Measurements from ENCODE around the gene SLC41A3.

The SLC41A3 gene

DNA sequence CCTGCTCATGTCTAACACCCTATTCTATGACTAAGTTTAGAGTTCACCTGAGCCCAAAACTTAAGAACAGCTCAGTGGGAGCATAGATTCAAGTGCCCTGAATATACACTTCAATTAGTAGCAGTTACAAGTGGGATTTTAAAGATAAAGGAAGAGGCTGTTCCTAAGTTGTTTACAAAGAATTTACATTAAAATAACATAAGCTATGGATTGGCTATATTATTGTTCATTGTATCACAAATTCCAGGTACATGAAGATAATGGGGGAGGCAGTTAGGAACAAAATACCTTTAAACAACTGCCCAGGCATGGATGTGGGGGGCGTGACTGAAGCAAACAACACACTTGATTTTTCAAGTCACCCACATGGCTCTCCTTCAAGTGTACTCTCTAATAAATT lies 62.2 kb downstream of the SLC41A3 start:
- H3K4me1 Mint-ChIP-seq, result peaks cover 12% of the 10 kb centered on the region
- TF ChIP-seq, protein P1, sequence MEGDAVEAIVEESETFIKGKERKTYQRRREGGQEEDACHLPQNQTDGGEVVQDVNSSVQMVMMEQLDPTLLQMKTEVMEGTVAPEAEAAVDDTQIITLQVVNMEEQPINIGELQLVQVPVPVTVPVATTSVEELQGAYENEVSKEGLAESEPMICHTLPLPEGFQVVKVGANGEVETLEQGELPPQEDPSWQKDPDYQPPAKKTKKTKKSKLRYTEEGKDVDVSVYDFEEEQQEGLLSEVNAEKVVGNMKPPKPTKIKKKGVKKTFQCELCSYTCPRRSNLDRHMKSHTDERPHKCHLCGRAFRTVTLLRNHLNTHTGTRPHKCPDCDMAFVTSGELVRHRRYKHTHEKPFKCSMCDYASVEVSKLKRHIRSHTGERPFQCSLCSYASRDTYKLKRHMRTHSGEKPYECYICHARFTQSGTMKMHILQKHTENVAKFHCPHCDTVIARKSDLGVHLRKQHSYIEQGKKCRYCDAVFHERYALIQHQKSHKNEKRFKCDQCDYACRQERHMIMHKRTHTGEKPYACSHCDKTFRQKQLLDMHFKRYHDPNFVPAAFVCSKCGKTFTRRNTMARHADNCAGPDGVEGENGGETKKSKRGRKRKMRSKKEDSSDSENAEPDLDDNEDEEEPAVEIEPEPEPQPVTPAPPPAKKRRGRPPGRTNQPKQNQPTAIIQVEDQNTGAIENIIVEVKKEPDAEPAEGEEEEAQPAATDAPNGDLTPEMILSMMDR (IDR thresholded peaks at IDR 0.05; ENCODE audit: unreplicated experiment in 3 of 3), result no peak
- no peaks in the 10 kb centered on the region for H3K9me3 Mint-ChIP-seq
- peak overlapping the region; percentile 54 to 91 (median 76) for H3K27ac Mint-ChIP-seq
- no peaks in the 10 kb centered on the region for H3K27me3 Mint-ChIP-seq (ENCODE audit: low read depth)
- H3K36me3 Mint-ChIP-seq (ENCODE audit: low read depth), result peaks cover 44% of the 10 kb centered on the region
- H3K4me3 Mint-ChIP-seq, result no peak overlapping the region

DNA sequence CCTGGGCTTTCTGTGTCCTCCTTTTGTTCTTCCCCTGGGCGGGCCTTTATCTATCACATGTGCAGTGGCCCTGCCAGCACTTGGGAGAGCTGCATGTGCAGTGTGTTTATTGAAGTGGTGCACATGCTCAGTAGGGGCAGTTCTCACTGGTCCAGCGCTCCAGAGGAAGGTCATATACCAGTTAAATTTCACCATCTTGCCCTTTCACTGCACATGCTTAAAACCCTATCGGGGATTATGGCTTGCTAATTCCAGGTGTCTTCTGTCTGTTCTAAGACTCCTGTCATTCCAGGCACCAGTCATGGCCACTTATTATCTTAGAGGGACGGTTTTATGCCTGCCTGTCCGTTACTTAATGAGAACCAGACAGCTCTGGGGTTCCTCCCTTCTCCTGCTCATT lies 62.7 kb downstream of the SLC41A3 start:
- peaks cover 12% of the 10 kb centered on the region for H3K4me1 Mint-ChIP-seq
- peaks cover 40% of the 10 kb centered on the region for H3K36me3 Mint-ChIP-seq (ENCODE audit: low read depth)
- H3K27me3 Mint-ChIP-seq (ENCODE audit: low read depth), result no peaks in the 10 kb centered on the region
- no peak overlapping the region for H3K4me3 Mint-ChIP-seq
- TF ChIP-seq, protein P1 (IDR thresholded peaks at IDR 0.05; ENCODE audit: unreplicated experiment in 3 of 3), result no peak
- no peaks in the 10 kb centered on the region for H3K9me3 Mint-ChIP-seq
- peak overlapping the region; percentile 54 to 91 (median 76) for H3K27ac Mint-ChIP-seq

DNA sequence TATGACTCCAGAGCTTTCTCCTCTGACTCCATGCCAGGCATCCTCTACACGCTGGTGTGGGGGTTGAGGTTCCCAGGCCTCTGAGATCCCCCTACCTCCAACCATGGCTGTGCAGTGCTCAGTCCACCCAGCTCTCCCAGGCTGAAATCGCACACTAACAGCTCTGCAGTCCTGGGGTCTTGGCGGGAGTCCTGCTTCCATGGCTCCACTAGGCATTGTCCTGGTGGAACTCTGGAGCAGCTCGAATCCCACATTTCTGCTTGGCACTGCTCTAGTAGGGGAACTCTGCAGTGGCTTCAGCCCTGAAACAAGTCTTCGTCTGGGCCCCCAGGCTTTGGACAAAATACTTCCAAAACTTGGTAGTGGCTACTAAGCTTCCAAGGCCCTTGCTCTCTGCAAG lies 64.2 kb downstream of the SLC41A3 start:
- Mint-ChIP-seq H3K4me1 (peaks cover 12% of the 10 kb centered on the region), H3K4me3 (no peak overlapping the region), H3K27ac (no peak overlapping the region), H3K9me3 (no peaks in the 10 kb centered on the region), H3K36me3 (ENCODE audit: low read depth) (peaks cover 38% of the 10 kb centered on the region), H3K27me3 (ENCODE audit: low read depth) (no peaks in the 10 kb centered on the region)
- TF ChIP-seq, protein P1 (IDR thresholded peaks at IDR 0.05; ENCODE audit: unreplicated experiment in 3 of 3), result no peak

DNA sequence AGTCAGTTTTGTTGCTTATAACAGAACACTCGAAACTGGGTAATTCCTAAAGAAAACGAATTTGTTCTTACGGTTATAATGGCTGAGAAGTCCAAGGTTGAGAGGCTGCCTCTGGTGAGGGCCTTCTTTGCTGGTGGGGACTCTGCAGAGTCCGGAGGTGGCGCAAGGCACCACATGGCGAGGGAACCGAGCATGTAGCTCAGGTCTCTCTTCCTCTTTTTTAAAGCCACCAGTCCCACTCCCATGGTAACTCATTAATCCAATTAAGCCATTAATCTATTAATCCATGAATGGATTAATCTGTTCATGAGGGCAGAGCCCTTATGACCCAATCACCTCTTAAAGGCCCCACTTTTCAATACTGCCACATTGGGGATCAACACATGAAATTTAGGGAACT lies 64.9 kb downstream of the SLC41A3 start:
- Mint-ChIP-seq H3K36me3 (ENCODE audit: low read depth) (peaks cover 38% of the 10 kb centered on the region), H3K4me3 (no peak overlapping the region), H3K27ac (no peak overlapping the region), H3K4me1 (peaks cover 12% of the 10 kb centered on the region), H3K9me3 (no peaks in the 10 kb centered on the region), H3K27me3 (ENCODE audit: low read depth) (no peaks in the 10 kb centered on the region)
- TF ChIP-seq, protein P1 (IDR thresholded peaks at IDR 0.05; ENCODE audit: unreplicated experiment in 3 of 3), result no peak

DNA sequence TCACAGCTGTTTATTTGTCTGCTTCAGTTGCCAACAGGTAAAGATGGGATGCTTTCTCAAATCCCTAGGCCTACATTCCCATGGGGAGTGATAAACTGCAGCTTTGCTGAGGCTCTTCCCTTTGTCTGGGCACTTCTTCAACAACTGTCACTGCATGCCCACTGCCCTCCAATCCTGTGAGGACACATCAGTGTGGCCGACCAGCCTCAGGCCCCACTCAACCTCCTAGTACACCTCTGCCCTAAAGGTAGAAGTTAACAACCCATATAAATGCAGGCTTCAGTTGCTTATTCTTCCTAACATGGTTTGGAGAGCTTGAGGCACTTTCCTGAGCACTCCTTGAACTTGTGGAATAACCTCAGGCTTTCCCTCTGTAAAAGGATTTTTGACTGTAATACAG lies 65.4 kb downstream of the SLC41A3 start:
- TF ChIP-seq, protein P1 (IDR thresholded peaks at IDR 0.05; ENCODE audit: unreplicated experiment in 3 of 3), result no peak
- H3K27ac Mint-ChIP-seq, result no peak overlapping the region
- no peak overlapping the region for H3K4me3 Mint-ChIP-seq
- H3K9me3 Mint-ChIP-seq, result no peaks in the 10 kb centered on the region
- peaks cover 2% of the 10 kb centered on the region for H3K27me3 Mint-ChIP-seq (ENCODE audit: low read depth)
- H3K36me3 Mint-ChIP-seq (ENCODE audit: low read depth), result peaks cover 43% of the 10 kb centered on the region
- H3K4me1 Mint-ChIP-seq, result peaks cover 12% of the 10 kb centered on the region

DNA sequence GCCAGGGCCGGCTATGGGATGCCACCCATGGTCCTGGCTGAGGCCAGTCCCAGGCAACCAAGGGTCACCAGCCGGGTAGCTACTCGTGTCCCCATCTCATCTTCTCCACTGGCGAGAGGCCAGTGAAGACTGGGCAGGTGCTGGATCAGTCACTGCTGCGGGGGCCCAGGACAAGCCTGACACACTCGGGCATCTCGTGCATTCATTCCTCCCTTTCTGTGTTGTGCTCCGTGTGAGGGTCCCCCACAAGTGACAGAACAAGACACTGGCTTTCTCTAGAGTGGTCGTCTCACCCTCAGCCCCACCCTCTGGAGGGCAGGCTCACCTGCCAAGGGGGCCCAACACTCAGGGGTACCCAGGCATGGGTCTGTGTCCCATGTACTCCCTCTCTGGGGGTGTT lies 66.6 kb downstream of the SLC41A3 start:
- Mint-ChIP-seq H3K27me3 (ENCODE audit: low read depth) (peaks cover 3% of the 10 kb centered on the region), H3K27ac (no peak overlapping the region), H3K4me3 (no peak overlapping the region), H3K9me3 (no peaks in the 10 kb centered on the region), H3K4me1 (peaks cover 12% of the 10 kb centered on the region), H3K36me3 (ENCODE audit: low read depth) (peaks cover 53% of the 10 kb centered on the region)
- TF ChIP-seq, protein P1 (IDR thresholded peaks at IDR 0.05; ENCODE audit: unreplicated experiment in 3 of 3), result no peak

All from nephron (organoid).